Peyer's patch (tissue), 4 donors: ENCODE data around the gene SLC36A3.

Source experiments
- CTCF ChIP-seq, 6 experiments: fragments of 450-650 bp in 4 of 6; fragments of 200-600 bp in 2 of 6; sonication (generic) in 1 of 6; IDR thresholded peaks; one replicate each; pipeline ENCODE4 v1.5.1; 2017 to 2019; ENCODE audit warnings: antibody characterized with exemption in 6 of 6, mild to moderate bottlenecking in 3 of 6, moderate library complexity in 1 of 6
- POLR2A ChIP-seq, 2 donors: fragments of 450-650 bp; IDR thresholded peaks; one replicate each; pipeline ENCODE4 v1.5.1; 2017; ENCODE audit warnings: antibody characterized with exemption in 2 of 2, mild to moderate bottlenecking in 2 of 2, moderate library complexity in 2 of 2

DNA sequence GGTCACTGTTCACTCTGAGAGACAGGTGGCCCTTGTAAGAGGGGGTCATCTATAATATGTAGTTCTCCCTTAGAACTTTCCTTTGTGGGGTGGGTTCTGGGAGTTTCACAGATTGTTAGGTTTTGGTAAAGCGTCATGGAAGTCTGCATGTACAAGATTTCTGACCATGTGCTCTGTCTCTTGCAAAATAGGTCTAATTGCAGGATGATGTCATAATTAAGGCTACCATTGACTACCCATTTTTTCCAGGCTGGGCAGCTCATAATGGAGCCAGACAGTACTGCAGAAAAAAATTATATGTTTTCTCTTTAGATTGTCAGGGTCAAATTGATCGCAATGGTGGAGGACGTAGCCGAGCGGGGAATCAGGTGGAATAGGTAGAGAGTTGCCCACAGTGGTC is 54.3 kb downstream of the SLC36A3 start:
- TF ChIP-seq CTCF (IDR thresholded peaks at IDR 0.05) (no peak), POLR2A (IDR thresholded peaks at IDR 0.05) (no peak)
